Measurements from ENCODE around the gene ECEL1. TPM values are rescaled to one million over a fixed set of nuclear protein-coding genes. Genes with fewer than 3 reads are reported as not detected.

ECEL1 gene
- total and polyA plus RNA-seq, 9 of the 15 experiments (the other 6 are each of a cell fraction or from before 2014, with no cell fraction given), result 0.09 TPM; not detected in 8

DNA sequence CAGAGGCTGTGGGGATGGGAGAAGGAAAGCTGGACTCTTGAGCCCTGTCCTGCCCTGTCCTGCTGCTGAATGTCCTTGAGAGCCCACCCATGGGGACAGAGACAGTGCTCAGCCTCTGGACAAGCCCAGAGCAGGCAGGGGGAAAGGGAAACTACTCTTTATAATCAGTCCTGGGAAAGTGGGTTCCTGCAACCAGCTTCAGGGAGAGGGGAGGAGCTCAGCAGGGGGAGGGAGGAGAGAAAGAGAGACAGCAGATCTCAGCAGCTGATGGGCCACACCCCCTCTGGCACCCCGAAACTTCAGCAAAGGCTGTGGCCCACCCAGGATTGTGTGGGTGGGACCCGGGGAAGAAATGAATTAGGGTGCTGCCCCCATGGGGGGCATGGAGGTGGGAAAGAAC is 11.6 kb downstream of the ECEL1 start (continued):
- TF ChIP-seq, protein P1, sequence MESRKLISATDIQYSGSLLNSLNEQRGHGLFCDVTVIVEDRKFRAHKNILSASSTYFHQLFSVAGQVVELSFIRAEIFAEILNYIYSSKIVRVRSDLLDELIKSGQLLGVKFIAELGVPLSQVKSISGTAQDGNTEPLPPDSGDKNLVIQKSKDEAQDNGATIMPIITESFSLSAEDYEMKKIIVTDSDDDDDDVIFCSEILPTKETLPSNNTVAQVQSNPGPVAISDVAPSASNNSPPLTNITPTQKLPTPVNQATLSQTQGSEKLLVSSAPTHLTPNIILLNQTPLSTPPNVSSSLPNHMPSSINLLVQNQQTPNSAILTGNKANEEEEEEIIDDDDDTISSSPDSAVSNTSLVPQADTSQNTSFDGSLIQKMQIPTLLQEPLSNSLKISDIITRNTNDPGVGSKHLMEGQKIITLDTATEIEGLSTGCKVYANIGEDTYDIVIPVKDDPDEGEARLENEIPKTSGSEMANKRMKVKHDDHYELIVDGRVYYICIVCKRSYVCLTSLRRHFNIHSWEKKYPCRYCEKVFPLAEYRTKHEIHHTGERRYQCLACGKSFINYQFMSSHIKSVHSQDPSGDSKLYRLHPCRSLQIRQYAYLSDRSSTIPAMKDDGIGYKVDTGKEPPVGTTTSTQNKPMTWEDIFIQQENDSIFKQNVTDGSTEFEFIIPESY (CRISPR knock-in tag; IDR thresholded peaks at IDR 0.05), result no peak

GRCh38 chr2:232473467-232473890 is 14.2 kb downstream of the ECEL1 start:
- no peak overlapping the region for H3K27ac ChIP-seq (ENCODE audit: extremely low read depth, low read depth, low read length)
- H3K27me3 ChIP-seq (ENCODE audit: control insufficient read depth in 2 of 2, insufficient read depth in 2 of 2, low read length in 2 of 2), result peaks cover 2 to 25% of the 10 kb centered on the region in 2 experiments; a peak in 3 of 5 replicates
- no peaks in the 10 kb centered on the region for H4K20me1 ChIP-seq (replicated peaks; ENCODE audit: control insufficient read depth, insufficient read depth, low read length)
- intact Hi-C loops (cut with micrococcal nuclease) (no loop called here), in situ Hi-C loops (cut with MboI) (no loop called here)
- WGBS (ENCODE audit: insufficient coverage, low coverage, missing lambda C conversion rate), result 3% methylated on average over 6 of the region's 6 CpGs
- FAIRE-seq (no peak), ATAC-seq (no peak), DNase-seq (ENCODE audit: extremely low read depth in 1 of 4, low spot score in 3 of 4) (peak in 1 of 4 experiments; percentile 8)
- H2AFZ ChIP-seq (ENCODE audit: low read depth, low read length), result no peak overlapping the region
- TF ChIP-seq YBX1 (IDR thresholded peaks at IDR 0.05), result no peak
- peak; percentile 93 for TF ChIP-seq NFIC (IDR thresholded peaks at IDR 0.05)
- TF ChIP-seq NFIX (CRISPR knock-in tag; IDR thresholded peaks at IDR 0.05; ENCODE audit: low read depth), result peak; percentile 50; the same call in 1 of the 2 replicates
- ChIA-PET CTCF (ENCODE audit: low intra/inter-chr PET ratio) (interaction anchor here (0.8 kb wide), 1 partner anchor 26 kb away, joined by 3 read pairs; no protein-coding TSS in a partner anchor), POLR2A (interaction anchor here (1.3 kb wide), 2 partner anchors 9 to 10 kb away, joined by 4 read pairs; no protein-coding TSS in a partner anchor)
- no peaks in the 10 kb centered on the region for H3K9me1 ChIP-seq (ENCODE audit: control insufficient read depth, insufficient read depth, low read length)
- no peak overlapping the region for H3K4me3 ChIP-seq
- H3K9ac ChIP-seq (ENCODE audit: insufficient read depth in 1 of 2, low read depth in 2 of 2, low read length in 2 of 2), result no peak overlapping the region
- no peak overlapping the region for H3K4me2 ChIP-seq (ENCODE audit: insufficient read depth, low read length)
- H3K36me3 ChIP-seq (ENCODE audit: control insufficient read depth, insufficient read depth, low read length), result no peaks in the 10 kb centered on the region
- H3K9me3 ChIP-seq (replicated peaks; ENCODE audit: control insufficient read depth, insufficient read depth, low read depth, low read length), result no peaks in the 10 kb centered on the region
- no TSS peak for BruUV-seq (replicated peaks)
- H3K79me2 ChIP-seq (ENCODE audit: control insufficient read depth, insufficient read depth, low read length), result no peaks in the 10 kb centered on the region
- H3K4me1 ChIP-seq (replicated peaks in 1 of 2; ENCODE audit: control insufficient read depth in 2 of 2, insufficient read depth in 2 of 2, low read length in 2 of 2), result no peaks in the 10 kb centered on the region
